Activated CD8-positive, alpha-beta memory T cell treated with anti-CD3 and anti-CD28 coated beads for 1 hour (primary cell): ENCODE measurements around the gene ARAP2.

ENCODE experiments used
- DNase-seq, 2 donors: peaks; one replicate each; pipeline ENCODE4 v3.0.0-alpha.2; 2020; ENCODE audit warnings: low read depth in 1 of 2; ENCODE audit errors: extremely low read depth in 1 of 2

Gene ARAP2, protein sequence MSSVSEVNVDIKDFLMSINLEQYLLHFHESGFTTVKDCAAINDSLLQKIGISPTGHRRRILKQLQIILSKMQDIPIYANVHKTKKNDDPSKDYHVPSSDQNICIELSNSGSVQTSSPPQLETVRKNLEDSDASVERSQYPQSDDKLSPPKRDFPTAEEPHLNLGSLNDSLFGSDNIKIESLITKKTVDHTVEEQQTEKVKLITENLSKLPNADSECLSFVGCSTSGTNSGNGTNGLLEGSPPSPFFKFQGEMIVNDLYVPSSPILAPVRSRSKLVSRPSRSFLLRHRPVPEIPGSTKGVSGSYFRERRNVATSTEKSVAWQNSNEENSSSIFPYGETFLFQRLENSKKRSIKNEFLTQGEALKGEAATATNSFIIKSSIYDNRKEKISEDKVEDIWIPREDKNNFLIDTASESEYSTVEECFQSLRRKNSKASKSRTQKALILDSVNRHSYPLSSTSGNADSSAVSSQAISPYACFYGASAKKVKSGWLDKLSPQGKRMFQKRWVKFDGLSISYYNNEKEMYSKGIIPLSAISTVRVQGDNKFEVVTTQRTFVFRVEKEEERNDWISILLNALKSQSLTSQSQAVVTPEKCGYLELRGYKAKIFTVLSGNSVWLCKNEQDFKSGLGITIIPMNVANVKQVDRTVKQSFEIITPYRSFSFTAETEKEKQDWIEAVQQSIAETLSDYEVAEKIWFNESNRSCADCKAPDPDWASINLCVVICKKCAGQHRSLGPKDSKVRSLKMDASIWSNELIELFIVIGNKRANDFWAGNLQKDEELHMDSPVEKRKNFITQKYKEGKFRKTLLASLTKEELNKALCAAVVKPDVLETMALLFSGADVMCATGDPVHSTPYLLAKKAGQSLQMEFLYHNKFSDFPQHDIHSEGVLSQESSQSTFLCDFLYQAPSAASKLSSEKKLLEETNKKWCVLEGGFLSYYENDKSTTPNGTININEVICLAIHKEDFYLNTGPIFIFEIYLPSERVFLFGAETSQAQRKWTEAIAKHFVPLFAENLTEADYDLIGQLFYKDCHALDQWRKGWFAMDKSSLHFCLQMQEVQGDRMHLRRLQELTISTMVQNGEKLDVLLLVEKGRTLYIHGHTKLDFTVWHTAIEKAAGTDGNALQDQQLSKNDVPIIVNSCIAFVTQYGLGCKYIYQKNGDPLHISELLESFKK (N-terminal part only)

DNA sequence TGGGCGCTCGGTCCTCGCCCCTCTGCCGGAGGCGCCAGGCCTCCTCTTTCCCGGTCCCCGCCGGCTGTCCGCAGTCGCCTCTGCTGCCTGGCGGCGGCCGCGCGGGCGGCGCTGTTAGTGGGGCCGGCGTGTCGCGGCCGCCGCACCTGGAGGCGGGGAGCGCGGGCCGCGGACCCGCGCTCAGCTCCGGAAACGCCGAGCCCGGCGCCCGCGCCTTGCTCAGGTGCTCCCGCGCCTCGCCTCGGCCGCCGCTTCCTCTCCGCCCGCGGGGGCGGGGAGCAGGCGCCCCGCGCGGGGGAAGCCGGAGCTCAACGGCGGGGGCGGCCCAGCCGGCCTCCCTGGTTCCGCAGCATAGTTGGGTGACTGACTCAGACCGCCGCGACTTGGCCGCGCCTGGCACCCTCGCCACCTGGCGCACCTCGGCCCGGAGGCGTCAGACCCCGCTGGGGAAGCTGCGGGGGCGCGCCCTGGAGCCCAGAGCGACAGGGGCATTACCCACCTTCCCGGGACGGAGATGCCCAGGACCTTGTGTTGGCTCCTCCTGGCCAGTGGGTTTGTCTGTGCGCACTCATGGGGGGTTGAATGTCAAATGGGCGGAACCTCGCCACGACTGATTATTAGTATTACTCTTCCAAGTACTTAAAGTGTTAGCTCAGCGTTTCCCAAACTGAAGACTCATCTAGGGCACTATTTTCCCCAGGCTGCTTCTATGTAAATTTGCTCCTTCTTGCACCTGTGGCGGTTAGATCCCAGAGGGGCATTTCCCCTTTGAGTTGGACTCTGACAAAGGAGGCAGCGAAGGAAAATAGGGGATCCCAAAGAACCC is at the start of gene ARAP2:
Gene ARAP2, minus strand, starts transcription at position 258 of the 826 bp plus-strand sequence. CDS start 15,028 bp downstream, outside the sequence.
- peak; percentile 45 to 64 for DNase-seq

DNA sequence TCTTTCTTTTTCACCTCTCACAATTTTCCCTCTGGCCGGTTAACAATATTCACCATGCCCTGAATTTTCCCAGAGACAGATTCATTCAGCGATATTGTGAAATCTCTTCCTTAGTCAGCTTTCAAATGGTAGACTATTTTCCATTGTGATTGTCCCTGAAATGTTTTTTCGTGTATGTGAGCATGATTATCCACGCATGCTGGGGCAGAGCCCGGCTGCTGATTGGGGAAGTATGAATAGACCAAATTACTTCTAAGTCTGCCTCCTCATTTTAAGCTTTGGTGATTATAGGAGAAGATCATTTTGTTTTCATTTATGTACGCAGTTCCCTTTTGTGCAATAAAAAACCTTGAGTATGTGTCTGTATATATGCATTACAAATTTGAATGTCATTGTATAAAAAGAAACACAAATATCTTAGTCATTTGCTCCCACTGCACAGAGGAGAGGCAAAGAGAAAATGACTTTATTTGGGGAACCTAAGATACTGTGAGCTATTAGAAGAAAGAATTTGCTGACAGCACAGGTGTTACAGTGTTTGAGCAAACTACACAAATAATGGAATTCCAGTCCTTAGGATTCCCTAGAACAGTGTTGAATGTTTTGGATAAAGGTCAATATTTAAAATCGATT is 48.4 kb upstream of the ARAP2 start:
- no peak for DNase-seq

DNA sequence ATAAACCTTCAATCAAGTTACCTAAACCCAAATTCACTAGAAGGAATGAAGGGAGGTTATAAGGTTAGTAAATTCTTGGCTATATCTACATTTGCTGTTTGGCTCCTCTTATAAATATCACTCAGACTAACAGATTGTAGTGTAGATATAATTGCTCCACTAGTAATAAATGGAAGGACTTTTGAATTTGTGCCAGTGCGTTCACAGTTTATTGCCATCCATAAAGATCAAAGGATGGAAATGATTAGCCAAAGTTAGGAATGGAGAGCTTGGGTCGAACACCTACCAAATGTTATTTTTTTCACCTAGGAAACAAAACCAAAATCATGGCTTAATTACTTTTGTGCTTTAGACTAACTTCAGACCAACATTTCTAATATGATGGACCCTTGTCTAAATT is 46.3 kb upstream of the ARAP2 start:
- DNase-seq, result no peak

DNA sequence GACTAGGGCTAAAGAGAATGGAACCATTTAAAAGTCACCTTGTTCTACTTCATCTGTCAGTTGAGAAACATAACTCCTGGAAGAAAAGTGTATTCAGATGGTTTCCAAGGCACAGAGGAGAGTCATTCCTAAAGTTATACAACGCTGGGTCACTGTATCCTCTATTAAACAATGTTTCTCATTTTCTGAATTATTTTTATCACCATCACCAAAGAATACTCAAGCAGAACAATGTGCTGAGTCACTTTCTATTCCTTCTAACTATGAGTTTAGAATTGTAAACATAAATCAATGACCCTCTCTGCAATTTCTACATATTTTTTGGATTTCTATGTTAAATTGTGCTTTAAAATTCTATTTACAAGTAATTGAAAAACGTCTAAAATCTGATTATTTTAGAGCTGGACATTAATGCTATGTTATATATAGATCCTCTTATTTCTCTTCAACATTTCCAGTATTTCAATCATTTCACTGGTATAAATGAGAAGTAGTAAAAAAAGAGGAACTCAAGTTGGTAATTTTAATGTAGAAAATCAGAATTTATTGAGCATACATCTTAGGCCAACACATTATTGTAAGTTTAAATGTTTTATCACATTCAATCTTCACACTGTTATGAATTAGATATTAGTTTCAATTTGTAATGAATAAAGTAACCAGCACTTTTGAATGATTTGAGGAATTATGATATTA is 44.6 kb upstream of the ARAP2 start:
- no peak for DNase-seq

DNA sequence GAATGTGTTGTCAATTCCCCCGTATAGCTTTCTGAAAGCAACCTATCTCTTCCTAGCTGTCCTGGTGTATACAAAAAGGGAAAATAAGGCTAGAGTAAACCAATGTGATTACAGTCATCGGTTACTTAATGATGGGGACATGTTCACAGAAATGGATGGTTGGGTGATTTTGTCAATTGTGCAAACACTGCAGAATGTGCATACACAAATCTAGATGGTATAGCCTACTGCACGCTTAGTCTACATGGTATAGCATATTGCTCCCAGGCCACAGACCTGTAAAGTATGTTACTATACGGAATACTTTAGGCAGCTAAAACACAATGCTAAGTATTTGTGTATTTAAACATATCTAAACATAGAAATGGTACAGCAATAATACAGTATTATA is 42.2 kb upstream of the ARAP2 start:
- no peak for DNase-seq

DNA sequence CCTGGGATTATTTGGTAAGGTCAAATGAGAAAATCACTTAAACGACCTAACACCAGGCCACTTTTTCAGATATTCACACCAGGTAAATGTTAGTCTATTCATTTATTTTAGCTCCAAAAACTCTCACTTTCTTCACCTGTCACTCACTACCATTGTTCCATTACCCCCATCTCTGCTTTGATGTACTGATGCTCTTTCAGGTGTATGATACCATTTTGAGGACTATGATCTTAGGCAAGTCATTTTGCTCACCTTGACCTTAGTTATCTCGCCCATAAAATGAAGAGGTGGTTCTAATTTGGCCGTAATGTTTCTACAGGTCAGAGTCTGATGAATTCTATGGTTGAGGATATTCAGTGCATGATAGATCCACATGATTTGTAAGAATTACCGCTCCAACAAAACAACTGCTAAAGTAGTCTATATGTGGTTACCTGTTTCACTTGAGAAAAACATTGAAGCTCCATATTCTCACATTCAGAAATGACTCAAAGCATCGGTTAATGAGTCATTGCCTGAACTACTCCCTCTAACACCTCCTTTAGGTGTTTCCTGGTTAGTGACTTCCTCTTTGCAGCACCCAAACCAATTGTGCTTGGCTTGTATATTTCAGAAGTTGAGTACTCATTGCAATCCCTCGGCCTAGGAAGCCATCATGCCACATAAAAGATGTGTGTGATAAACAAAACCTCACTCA is 41.6 kb upstream of the ARAP2 start:
- DNase-seq, result peak in 1 of 2 donors; percentile 18

DNA sequence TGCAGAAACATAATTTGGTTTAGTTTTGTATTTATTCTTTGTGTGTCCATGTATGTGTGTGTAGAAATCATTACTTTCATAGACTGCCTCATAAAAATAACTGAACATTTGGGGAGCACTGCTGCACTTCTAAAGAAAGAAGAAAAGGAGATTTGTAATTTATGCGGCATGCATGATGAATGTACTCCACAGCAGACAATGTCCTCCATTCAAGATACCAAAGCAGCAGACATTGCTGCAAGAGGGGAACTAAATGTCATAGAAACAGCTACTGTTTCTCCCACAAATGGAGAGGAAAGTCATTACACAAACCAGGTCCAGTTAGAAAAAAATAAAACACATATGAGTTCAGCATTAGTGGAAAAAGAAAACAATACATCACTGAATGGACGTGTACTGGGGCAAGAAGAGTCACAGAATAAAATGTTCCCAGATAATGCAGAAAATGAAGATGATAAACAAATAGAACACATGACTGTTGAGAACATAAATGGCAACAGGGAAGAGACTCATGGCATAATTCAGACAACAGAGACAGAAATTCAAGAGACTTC is 39.7 kb upstream of the ARAP2 start:
- DNase-seq, result no peak

DNA sequence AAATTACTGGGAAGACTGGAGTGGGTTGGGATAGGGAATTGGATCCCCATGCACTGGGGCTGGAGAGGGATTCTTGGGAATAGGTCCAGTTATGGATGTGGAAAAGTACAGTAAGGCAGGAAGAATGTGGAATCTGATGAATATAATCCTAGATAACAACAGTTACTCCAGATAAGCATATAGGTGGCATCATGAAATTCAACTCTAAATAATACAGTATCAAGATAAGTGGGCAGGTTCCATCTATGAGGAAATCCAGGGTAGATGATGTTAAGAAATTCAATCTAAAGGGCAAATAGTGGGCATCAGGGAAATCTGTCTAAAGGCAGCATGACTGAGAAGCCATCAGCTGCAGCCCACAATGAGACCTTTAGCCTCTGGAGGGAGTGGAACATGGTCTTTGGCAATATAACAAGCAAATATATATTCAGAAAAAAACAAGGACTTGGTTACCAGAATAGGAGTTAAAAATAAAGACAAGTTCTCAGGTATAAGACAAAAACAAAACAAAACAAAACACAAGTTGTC is 38.3 kb upstream of the ARAP2 start:
- no peak for DNase-seq

DNA sequence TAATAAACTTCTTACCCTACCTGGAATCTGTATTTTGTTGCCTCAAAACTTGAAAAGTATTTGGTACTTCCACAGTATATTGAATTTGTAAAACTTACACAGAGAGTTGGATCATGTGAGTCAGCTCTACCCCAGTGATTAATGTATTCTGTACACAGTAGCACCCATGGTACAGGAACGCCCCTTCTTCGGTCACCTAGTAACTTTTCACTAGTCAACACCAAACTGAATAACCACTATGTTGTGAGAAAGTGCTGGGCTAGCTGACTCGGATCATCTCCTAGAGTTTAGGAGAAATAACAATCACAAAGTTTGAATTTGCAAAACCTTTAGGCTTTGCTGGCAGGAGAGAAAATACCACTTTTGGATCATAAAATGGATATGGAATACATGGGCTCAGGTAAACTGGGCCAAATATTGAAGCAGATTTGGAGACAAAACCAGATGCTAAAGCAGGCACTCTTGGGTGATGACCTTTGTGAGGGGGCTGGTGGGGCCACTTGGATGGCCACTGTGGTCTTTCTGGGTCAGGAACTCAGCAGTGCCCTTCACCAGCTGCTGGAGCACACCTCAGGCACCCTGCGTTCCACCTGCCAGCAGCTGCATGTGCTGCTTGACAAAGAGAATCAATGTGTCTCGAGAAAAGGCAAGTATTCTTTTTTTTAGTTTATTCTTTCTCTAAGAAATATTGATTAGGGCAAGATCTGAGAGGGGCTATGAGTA is 37.2 kb upstream of the ARAP2 start, which contains the start of gene DTHD1:
Gene DTHD1, plus strand, starts transcription at position 233 of the 723 bp plus-strand sequence. Its CDS starts 143 bp downstream, at position 376.
- DNase-seq, result no peak

DNA sequence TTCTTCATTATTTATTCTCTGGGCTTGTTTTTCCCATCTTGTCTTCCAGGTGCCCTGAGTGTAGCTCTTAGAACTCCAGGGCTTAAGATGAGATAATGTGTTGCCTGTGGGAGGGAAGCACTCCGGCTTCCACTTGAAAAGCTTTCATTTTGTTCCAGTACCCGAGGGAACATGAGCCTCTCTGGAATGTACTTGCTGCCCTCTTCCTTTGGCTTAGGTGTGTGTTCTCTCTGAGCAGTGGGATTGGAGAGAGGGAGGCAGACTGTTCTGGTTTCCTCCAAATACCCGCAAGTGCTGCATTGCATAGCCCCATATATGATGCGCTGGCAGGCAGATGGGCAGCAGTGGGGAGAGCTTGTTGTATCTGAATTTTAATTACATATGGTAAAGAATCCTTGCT is 36.2 kb upstream of the ARAP2 start:
- DNase-seq, result no peak

DNA sequence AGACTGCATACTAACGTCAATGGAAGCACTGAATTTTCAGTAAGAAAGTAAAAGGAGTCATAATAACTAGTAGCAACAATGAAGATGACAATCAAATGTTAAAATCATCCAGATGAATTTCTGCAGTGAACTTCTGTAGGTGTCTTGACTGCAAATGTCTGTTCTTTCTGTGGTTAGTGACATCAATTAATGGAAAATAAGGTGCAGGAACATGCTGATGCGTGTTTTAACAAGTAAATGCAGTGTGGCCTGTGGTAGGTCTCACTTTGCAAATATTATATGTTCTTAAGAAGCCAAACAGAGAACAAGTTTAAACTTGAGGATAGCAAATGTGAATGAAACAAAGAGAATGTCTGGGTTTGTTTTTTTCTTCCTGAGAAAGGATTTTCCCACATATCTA is 34.5 kb upstream of the ARAP2 start:
- DNase-seq, result no peak

DNA sequence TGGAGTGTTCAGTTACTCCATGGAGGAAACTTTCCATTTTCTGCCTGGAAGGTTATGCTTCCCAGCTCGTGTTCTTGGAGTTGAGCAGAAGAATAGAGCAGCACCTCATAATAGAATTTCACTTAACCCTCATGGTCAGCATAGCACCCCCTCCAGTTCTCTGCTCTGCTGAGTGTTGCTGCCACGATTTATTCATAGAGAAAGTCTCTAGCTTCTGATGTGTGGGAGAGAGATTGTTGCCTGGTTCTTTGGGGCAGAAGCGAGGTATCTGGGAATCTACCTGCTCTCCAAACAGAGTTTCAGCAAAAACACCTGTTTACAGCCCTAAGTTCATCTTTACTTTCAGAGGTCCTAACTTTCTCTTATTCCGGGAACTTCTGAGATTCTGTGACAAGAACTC is 33.2 kb upstream of the ARAP2 start:
- DNase-seq, result no peak

DNA sequence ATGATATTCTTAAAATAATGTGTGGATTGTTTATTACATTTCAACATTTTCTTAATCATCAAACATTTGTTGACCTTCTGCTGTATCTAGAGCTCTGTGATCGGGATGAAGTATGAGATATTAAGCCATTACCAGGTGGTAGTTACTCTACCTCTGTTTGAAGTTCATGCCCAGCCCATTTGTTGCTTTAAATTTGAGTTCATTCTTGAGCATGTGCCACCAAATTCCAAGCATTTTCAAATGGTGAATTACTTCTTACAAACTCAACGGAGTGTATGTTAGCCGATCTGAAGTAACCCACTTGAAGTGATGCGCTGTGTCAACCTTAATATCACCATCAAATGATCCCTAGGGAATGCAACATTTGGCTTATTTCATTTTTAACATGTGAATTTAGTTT is 29.8 kb upstream of the ARAP2 start:
- no peak for DNase-seq

DNA sequence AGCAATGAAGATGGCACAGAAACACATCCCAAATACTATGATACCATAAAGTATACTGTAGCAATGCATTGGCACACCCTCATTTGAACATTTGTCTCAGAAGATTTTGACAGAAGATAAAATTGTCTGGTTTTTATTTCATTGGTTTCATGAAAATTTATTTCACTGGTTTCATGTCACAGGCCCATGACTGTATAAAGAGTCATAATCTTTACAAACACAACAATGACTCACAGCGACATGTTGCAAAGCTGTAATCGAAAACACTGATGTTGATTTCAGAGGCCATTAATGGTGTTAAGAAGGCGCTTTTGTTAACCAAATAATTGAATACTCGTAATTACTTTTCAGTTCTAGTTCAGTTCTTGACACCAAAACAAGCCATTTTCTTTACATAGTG is 29.0 kb upstream of the ARAP2 start:
- DNase-seq, result no peak

DNA sequence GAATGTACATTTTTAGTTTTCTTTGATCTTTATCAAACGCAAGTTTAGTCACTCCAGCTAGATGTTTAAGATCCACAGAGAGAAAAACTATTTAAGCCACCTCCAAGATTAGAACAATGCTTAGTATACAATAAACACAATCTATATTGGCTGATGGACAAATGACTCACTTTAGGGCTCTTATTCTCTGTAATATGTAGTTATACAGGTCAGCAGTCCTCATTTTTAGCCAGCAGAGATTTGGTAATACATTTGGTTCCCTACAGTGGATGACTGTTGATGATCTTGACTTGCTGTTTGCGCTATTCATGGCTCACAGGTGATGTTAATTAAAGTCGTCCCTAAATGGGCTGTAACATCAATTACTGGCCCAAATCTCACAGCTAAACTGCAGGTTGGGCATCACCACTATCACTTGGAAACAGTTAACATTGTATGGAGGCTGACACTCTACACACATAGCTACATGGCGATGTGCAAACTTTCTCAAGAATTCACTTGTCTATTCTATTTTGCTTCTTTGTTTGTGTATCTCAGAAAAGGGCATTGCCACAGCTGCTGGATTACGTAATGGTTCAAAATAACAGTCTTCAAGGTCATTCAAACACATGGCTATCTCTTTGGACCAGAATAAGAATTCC is 25.3 kb upstream of the ARAP2 start:
- no peak for DNase-seq

DNA sequence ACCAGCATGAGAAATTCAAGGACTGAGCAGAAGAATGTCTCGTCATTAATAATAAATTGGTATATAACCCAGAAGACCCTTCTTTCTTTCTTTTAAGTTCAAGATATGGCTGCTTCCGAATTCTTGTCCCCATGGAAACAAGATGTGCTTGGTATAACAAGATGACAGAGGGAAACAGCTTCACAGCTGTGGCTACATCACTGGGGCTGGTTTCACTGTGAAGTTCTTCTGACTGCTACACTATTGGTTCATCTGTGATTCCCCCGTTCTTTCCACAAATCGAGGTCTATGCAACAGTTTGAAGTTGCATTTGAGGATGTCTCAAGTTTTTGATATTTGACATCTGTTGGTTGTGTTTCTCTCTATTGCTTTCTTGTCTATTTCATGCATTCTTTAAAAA is 24.8 kb upstream of the ARAP2 start:
- DNase-seq, result peak in 1 of 2 donors; percentile 26
